ENCODE measurements around the gene HAX1.

DNA sequence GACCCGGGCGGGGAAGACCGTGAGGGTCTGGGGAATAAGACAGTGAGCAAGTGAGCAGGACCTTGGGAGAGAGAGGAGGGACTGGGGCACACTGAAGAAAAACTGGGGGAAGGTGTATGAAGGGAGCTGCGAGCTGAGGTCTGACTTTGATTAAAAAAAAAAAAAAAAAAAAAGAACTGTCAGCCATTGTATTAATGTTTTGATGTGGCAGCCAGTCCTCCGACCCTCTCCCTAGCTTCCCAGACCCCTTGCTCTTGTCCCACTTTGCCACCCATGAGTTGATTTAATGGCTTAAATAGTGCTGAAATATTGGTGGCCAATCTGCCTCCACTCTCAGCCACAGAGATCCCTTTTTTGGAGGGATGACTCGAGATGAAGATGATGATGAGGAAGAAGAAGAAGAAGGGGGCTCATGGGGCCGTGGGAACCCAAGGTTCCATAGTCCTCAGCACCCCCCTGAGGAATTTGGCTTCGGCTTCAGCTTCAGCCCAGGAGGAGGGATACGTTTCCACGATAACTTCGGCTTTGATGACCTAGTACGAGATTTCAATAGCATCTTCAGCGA, 652 bp downstream of the HAX1 start:
- TF ChIP-seq, protein P1, sequence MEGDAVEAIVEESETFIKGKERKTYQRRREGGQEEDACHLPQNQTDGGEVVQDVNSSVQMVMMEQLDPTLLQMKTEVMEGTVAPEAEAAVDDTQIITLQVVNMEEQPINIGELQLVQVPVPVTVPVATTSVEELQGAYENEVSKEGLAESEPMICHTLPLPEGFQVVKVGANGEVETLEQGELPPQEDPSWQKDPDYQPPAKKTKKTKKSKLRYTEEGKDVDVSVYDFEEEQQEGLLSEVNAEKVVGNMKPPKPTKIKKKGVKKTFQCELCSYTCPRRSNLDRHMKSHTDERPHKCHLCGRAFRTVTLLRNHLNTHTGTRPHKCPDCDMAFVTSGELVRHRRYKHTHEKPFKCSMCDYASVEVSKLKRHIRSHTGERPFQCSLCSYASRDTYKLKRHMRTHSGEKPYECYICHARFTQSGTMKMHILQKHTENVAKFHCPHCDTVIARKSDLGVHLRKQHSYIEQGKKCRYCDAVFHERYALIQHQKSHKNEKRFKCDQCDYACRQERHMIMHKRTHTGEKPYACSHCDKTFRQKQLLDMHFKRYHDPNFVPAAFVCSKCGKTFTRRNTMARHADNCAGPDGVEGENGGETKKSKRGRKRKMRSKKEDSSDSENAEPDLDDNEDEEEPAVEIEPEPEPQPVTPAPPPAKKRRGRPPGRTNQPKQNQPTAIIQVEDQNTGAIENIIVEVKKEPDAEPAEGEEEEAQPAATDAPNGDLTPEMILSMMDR (IDR thresholded peaks at IDR 0.05), result no peak
- TF ChIP-seq POLR2AphosphoS5 (IDR thresholded peaks at IDR 0.05), result no peak
- TF ChIP-seq POLR2A (IDR thresholded peaks at IDR 0.05), result no peak

Measured in suprapubic skin (tissue), 4 donors.